ENCODE results near the gene SLC29A1. TPM values are rescaled to one million over a fixed set of nuclear protein-coding genes. Genes with fewer than 3 reads are reported as not detected.

The SLC29A1 gene
- total and polyA plus RNA-seq, 9 of the 15 experiments (the other 6 are each of a cell fraction or from before 2014, with no cell fraction given), result 18.9 to 170 (median 57.7) TPM

GRCh38 chr6:44247338-44248302 lies 24.2 kb downstream of the SLC29A1 start (continued):
- TF ChIP-seq STAT6 (CRISPR knock-in tag; IDR thresholded peaks at IDR 0.05) (no peak; the same call in 1 of the 2 replicates), HDAC1 (IDR thresholded peaks at IDR 0.05) (peak; percentile 97 to 100; a peak in 3 of 4 replicates), KHSRP (IDR thresholded peaks at IDR 0.05) (no peak), RBFOX2 (IDR thresholded peaks at IDR 0.05; ENCODE audit: low read depth, low read length) (peak; percentile 100), KDM4B (IDR thresholded peaks at IDR 0.05; ENCODE audit: borderline replicate concordance in 2 of 2, low read depth in 1 of 2) (peak in 1 of 2 experiments; percentile 69; a peak in 1 of 4 replicates), ZHX1 (conservative IDR thresholded peaks at IDR 0.05; ENCODE audit: low read length) (no peak), PRPF4 (IDR thresholded peaks at IDR 0.05; ENCODE audit: insufficient read depth, low read depth, low read length, poor library complexity, severe bottlenecking) (peak; percentile 99), ZC3H4 (CRISPR knock-in tag; IDR thresholded peaks at IDR 0.05; ENCODE audit: borderline replicate concordance) (peak; percentile 88), PML (IDR thresholded peaks at IDR 0.05; ENCODE audit: low read length) (no peak)
- TF ChIP-seq, protein P1, sequence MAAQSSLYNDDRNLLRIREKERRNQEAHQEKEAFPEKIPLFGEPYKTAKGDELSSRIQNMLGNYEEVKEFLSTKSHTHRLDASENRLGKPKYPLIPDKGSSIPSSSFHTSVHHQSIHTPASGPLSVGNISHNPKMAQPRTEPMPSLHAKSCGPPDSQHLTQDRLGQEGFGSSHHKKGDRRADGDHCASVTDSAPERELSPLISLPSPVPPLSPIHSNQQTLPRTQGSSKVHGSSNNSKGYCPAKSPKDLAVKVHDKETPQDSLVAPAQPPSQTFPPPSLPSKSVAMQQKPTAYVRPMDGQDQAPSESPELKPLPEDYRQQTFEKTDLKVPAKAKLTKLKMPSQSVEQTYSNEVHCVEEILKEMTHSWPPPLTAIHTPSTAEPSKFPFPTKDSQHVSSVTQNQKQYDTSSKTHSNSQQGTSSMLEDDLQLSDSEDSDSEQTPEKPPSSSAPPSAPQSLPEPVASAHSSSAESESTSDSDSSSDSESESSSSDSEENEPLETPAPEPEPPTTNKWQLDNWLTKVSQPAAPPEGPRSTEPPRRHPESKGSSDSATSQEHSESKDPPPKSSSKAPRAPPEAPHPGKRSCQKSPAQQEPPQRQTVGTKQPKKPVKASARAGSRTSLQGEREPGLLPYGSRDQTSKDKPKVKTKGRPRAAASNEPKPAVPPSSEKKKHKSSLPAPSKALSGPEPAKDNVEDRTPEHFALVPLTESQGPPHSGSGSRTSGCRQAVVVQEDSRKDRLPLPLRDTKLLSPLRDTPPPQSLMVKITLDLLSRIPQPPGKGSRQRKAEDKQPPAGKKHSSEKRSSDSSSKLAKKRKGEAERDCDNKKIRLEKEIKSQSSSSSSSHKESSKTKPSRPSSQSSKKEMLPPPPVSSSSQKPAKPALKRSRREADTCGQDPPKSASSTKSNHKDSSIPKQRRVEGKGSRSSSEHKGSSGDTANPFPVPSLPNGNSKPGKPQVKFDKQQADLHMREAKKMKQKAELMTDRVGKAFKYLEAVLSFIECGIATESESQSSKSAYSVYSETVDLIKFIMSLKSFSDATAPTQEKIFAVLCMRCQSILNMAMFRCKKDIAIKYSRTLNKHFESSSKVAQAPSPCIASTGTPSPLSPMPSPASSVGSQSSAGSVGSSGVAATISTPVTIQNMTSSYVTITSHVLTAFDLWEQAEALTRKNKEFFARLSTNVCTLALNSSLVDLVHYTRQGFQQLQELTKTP (IDR thresholded peaks at IDR 0.05; ENCODE audit: low read depth in 1 of 2, partially characterized antibody in 2 of 2), result peak in 1 of 2 experiments; percentile 9
